WERI-Rb-1 (cell line): ENCODE measurements around the gene GNG10.

Experiments used
- DNase-seq: peaks from one replicate; pipeline ENCODE4 v3.0.0-alpha.2; 2020
- H3K27ac ChIP-seq: fragments of 250-450 bp; sonication (Bioruptor Pico); 2 replicates; pipeline ENCODE4 v1.5.1; 2020; ENCODE audit warnings: mild to moderate bottlenecking, moderate library complexity
- H3K27me3 ChIP-seq: fragments of 250-450 bp; sonication (Bioruptor Pico); 2 replicates; pipeline ENCODE4 v1.5.1; 2021; ENCODE audit warnings: mild to moderate bottlenecking, low read depth, moderate library complexity; ENCODE audit not compliant: insufficient read depth, severe bottlenecking
- H3K36me3 ChIP-seq: fragments of 250-450 bp; sonication (Bioruptor Pico); 2 replicates; pipeline ENCODE4 v1.5.1; 2020; ENCODE audit warnings: mild to moderate bottlenecking, moderate library complexity
- H3K4me3 ChIP-seq: 2 replicates; pipeline ENCODE4 v1.5.1; 2011; ENCODE audit warnings: low read depth, mild to moderate bottlenecking, control low read depth, low read length
- H3K9me3 ChIP-seq: fragments of 250-450 bp; sonication (Bioruptor Pico); 2 replicates; pipeline ENCODE4 v1.5.1; 2021; ENCODE audit warnings: mild to moderate bottlenecking, moderate library complexity; ENCODE audit not compliant: severe bottlenecking
- CTCF ChIP-seq: IDR thresholded peaks from 2 replicates; pipeline ENCODE4 v1.5.1; 2011; ENCODE audit warnings: low read depth, mild to moderate bottlenecking, control low read depth, inconsistent platforms, low read length

GNG10 gene

GRCh38 chr9:111645806-111646205 lies 15.6 kb upstream of the GNG10 start:
- no peak overlapping the region for H3K27ac ChIP-seq
- no peak for TF ChIP-seq CTCF
- no peak for DNase-seq
- no peaks in the 10 kb centered on the region for H3K27me3 ChIP-seq
- H3K36me3 ChIP-seq: peaks cover 33% of the 10 kb centered on the region
- no peak overlapping the region for H3K4me3 ChIP-seq
- no peaks in the 10 kb centered on the region for H3K9me3 ChIP-seq

GRCh38 chr9:111646417-111646816 lies 15.0 kb upstream of the GNG10 start:
- no peak overlapping the region for H3K27ac ChIP-seq

GRCh38 chr9:111648066-111648465 lies 13.3 kb upstream of the GNG10 start:
- no peak for TF ChIP-seq CTCF
- no peaks in the 10 kb centered on the region for H3K9me3 ChIP-seq
- no peak overlapping the region for H3K4me3 ChIP-seq
- H3K27ac ChIP-seq: no peak overlapping the region
- H3K36me3 ChIP-seq: peaks cover 34% of the 10 kb centered on the region
- no peak for DNase-seq
- no peaks in the 10 kb centered on the region for H3K27me3 ChIP-seq

More at GRCh38 chr9:111646417-111646816, 15.0 kb upstream of the GNG10 start:
- H3K9me3 ChIP-seq: no peaks in the 10 kb centered on the region
- DNase-seq: no peak
- H3K36me3 ChIP-seq: peaks cover 33% of the 10 kb centered on the region
- TF ChIP-seq CTCF: no peak
- H3K27me3 ChIP-seq: no peaks in the 10 kb centered on the region
- no peak overlapping the region for H3K4me3 ChIP-seq

DNA sequence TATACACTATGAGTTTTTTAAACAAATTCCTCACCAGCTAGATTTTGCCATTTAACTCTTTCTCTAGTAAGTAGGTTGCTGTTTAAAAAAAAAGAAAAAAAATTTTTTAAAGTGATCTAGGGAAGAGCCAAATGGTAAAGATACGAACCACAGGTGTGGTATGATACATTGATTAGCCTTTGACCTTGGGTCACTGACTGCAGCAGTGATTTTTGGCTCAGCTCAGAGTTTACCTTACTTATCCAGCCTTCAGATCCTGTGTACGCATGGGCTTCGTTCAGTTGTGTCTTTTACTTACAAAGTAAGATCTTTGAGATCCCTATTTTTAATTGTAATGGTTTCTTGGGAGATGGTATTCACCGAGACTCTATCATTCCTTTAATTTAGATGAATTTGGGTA lies 12.4 kb upstream of the GNG10 start:
- no peaks in the 10 kb centered on the region for H3K27me3 ChIP-seq
- H3K4me3 ChIP-seq: no peak overlapping the region
- TF ChIP-seq CTCF: no peak
- DNase-seq: no peak
- H3K27ac ChIP-seq: no peak overlapping the region
- H3K36me3 ChIP-seq: peaks cover 31% of the 10 kb centered on the region
- no peaks in the 10 kb centered on the region for H3K9me3 ChIP-seq

DNA sequence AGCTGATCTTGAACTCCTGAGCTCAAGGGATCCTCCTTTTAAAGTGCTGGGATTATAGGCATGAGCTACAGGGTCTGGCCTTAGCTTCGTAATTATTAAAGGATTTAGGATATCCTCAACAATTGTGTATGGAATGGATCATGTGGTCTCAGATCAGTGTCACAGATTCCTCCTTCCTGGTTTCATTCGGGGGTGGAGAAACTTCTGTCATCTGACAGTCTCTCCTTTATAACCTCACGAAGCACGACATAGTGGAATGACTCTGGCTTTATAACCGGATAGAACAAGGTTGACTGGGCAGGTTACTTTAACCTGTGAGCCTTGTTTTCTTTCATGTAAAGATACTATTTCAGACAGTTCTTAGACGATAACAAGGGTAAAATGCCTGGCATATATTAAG lies 4.4 kb upstream of the GNG10 start:
- H3K4me3 ChIP-seq: no peak overlapping the region
- H3K27ac ChIP-seq: no peak overlapping the region
- no peaks in the 10 kb centered on the region for H3K27me3 ChIP-seq
- H3K36me3 ChIP-seq: peaks cover 10% of the 10 kb centered on the region; the same call in 1 of the 2 replicates
- no peak for DNase-seq
- no peaks in the 10 kb centered on the region for H3K9me3 ChIP-seq
- no peak for TF ChIP-seq CTCF

DNA sequence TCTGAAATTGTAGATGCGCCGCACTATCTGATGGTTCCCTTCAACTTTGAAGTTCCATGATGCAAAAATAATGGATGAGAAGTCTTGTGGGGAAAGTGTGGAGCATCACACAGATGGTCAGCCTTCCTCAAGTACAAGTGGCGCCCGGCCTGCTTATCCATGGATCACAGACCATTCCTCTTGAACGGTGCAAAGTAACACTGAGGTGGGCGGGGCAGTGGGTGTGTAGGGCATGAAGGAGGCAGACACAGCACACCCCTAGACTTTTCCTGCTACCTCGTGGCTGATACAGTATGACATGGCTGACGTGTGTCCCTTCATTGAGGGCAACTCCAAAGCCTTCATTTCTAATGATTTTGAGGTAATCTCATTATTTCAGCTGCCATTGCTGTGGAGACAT lies 2.5 kb upstream of the GNG10 start:
- no peak for TF ChIP-seq CTCF
- DNase-seq: no peak
- Histone ChIP-seq H3K27me3 (no peaks in the 10 kb centered on the region), H3K27ac (no peak overlapping the region), H3K36me3 (peaks cover 10% of the 10 kb centered on the region), H3K4me3 (no peak overlapping the region), H3K9me3 (no peaks in the 10 kb centered on the region)
